Neural progenitor cell (in vitro differentiated cells): ENCODE data around the gene COLEC11. TPM values are rescaled to one million over a fixed set of nuclear protein-coding genes. Genes with fewer than 3 reads are reported as not detected.

Experiments used
- DNase-seq: peaks from one replicate; pipeline ENCODE4 v3.0.0-alpha.2; 2016; ENCODE audit warnings: low spot score
- H2AFZ ChIP-seq: fragments of 200-600 bp; sonication (generic); replicated peaks from 2 replicates; pipeline ENCODE4 v1.6.1; 2016; ENCODE audit warnings: antibody characterized with exemption
- H3F3A ChIP-seq: fragments of 200-600 bp; sonication (generic); 2 replicates; pipeline ENCODE4 v1.6.1; 2016; ENCODE audit warnings: antibody characterized with exemption, low read depth
- H3K27ac ChIP-seq: fragments of 200-600 bp; sonication (generic); 2 replicates; pipeline ENCODE4 v1.5.1; 2016; ENCODE audit warnings: mild to moderate bottlenecking
- H3K27me3 ChIP-seq: fragments of 200-600 bp; sonication (generic); 2 replicates; pipeline ENCODE4 v1.6.1; 2016; ENCODE audit warnings: mild to moderate bottlenecking, moderate library complexity
- H3K36me3 ChIP-seq: fragments of 200-600 bp; sonication (generic); 2 replicates; pipeline ENCODE4 v1.5.1; 2016
- H3K4me1 ChIP-seq: fragments of 200-600 bp; sonication (generic); 2 replicates; pipeline ENCODE4 v1.6.1; 2016; ENCODE audit warnings: mixed run types
- H3K4me2 ChIP-seq: fragments of 200-600 bp; sonication (generic); 2 replicates; pipeline ENCODE4 v1.6.1; 2016
- H3K4me3 ChIP-seq: fragments of 200-600 bp; sonication (generic); 2 replicates; pipeline ENCODE4 v1.5.1; 2016
- H3K79me2 ChIP-seq: fragments of 200-600 bp; sonication (generic); 2 replicates; pipeline ENCODE4 v1.6.1; 2016; ENCODE audit warnings: low read depth
- H3K9ac ChIP-seq: fragments of 200-600 bp; sonication (generic); 2 replicates; pipeline ENCODE4 v1.6.1; 2016
- H3K9me3 ChIP-seq: fragments of 200-600 bp; sonication (generic); 2 replicates; pipeline ENCODE4 v1.5.1; 2016; ENCODE audit warnings: low read depth
- H4K20me1 ChIP-seq: fragments of 200-600 bp; sonication (generic); 2 replicates; pipeline ENCODE4 v1.6.1; 2016; ENCODE audit warnings: low read depth
- H3K27ac Mint-ChIP-seq: 3 replicates; pipeline ENCODE4 v1.8.0; 2021; ENCODE audit warnings: mixed read lengths
- H3K27me3 Mint-ChIP-seq: 2 replicates; pipeline ENCODE4 v1.8.0; 2022; ENCODE audit warnings: low read depth, mild to moderate bottlenecking, inconsistent platforms, moderate library complexity, mixed read lengths; ENCODE audit not compliant: insufficient read depth
- H3K36me3 Mint-ChIP-seq: 3 replicates; pipeline ENCODE4 v1.8.0; 2021; ENCODE audit warnings: mixed read lengths
- H3K4me1 Mint-ChIP-seq: 3 replicates; pipeline ENCODE4 v1.8.0; 2021; ENCODE audit warnings: mixed read lengths
- H3K4me3 Mint-ChIP-seq: 3 replicates; pipeline ENCODE4 v1.8.0; 2021; ENCODE audit warnings: mild to moderate bottlenecking, moderate library complexity, mixed read lengths
- H3K9me3 Mint-ChIP-seq: 3 replicates; pipeline ENCODE4 v1.8.0; 2020; ENCODE audit warnings: mixed read lengths
- CTCF ChIP-seq: fragments of 200-600 bp; sonication (generic); IDR thresholded peaks from 2 replicates; pipeline ENCODE4 v1.5.1; 2017; ENCODE audit warnings: antibody characterized with exemption, mild to moderate bottlenecking
- EZH2 ChIP-seq: fragments of 200-600 bp; sonication (generic); IDR thresholded peaks from 2 replicates; pipeline ENCODE4 v1.6.1; 2017; ENCODE audit warnings: antibody characterized with exemption, mild to moderate bottlenecking, moderate library complexity
- EZH2phosphoT487 ChIP-seq: fragments of 200-600 bp; sonication (generic); IDR thresholded peaks from 2 replicates; pipeline ENCODE4 v1.6.1; 2017; ENCODE audit warnings: antibody characterized with exemption
- total RNA-seq: library from RNA; depleted of rRNA; stranded (reverse); fragments of >200 nt; gene quantifications from 2 replicates; pipeline ENCODE4 v1.2.3, GENCODE V29; 2015; ENCODE audit warnings: low replicate concordance

COLEC11 gene
- total RNA-seq, 1 donor from 2014 or later: not detected

DNA sequence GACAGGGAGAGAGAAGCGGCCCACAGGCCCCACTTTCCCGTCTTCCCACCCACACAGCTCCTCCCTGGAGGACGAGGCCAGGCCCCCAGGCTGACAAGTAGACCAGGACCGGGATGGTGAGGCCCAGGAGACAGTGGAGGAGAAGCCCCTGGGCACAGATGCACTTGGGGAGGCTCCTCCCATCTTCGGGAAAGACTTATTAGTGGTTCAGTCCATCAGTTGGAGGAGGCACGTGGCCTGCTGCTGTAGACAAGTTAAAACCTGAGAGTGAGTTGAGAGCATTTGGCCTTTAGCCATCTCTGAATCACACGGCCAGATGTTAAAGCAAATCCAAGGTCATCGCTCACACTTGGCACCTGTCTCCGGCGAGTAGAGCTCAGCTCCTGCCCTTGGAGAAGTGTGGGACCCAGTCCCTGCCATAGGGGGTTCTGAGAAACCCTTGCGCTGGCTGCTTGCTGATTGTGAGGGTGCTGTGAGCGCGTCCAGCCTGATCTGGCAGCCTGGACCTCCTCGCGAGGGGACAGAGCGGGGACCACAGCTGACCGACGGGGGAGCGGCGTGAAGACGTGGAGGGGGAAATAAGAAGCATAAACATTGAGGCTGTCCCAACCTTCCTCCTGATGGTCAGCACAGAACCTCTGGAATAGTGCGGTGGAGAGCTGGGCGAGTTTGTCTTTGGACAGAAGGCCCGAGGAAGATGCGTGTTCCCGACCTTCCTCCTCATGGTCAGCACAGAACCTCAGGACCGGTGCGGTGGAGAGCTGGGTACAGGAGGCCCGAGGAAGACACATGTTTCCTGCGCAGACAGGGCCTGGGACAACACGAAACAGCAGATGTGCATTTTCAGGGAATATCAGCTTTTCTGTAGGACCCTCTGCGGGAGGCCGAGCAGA, 38.4 kb downstream of the COLEC11 start:
- Mint-ChIP-seq H3K27me3 (peaks cover 13% of the 10 kb centered on the region), H3K4me1 (peaks cover 12% of the 10 kb centered on the region), H3K36me3 (no peaks in the 10 kb centered on the region), H3K27ac (no peak overlapping the region), H3K4me3 (peak overlapping the region; percentile 30), H3K9me3 (no peaks in the 10 kb centered on the region)
- no peaks in the 10 kb centered on the region for H3F3A ChIP-seq
- H3K36me3 ChIP-seq: no peaks in the 10 kb centered on the region
- no peaks in the 10 kb centered on the region for H4K20me1 ChIP-seq
- H3K9me3 ChIP-seq: no peaks in the 10 kb centered on the region
- no peak overlapping the region for H3K9ac ChIP-seq
- no peaks in the 10 kb centered on the region for H3K27me3 ChIP-seq
- H3K27ac ChIP-seq: no peak overlapping the region
- TF ChIP-seq EZH2phosphoT487: no peak
- TF ChIP-seq CTCF: no peak
- no peak for TF ChIP-seq EZH2
- no peaks in the 10 kb centered on the region for H3K4me1 ChIP-seq
- no peak overlapping the region for H3K4me3 ChIP-seq
- no peaks in the 10 kb centered on the region for H3K79me2 ChIP-seq
- no peak overlapping the region for H2AFZ ChIP-seq
- no peak overlapping the region for H3K4me2 ChIP-seq
- DNase-seq: no peak

DNA sequence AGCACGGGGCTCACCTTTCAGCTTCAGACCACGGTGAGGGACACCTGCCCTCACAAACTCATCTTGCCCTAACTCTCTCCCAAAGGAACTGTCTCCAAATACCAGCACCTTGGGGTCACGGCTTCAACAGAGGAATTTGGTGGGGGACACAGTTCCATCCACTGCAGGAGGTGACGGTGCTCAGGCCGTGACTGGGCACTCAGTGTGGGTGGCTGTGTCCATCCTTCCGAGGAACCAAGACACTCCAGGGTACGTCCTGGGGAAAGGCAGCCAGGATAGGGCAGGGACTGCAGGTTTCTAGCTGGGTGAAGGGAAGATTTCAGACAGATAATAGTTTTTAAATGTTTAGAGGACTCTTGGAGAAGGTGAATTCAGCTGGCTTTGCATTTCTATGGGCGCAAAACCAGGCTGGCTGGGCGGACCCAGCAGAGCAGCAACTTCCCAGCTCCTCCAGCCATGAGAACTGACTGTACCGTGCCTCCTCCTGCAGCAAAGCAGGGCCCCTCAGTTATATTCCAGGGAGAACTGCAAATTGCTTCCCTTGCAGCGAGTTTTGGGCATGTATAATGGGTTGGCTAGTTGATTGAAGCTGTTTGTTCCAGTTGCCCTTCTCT, 39.2 kb downstream of the COLEC11 start:
- peaks cover 15% of the 10 kb centered on the region for H3K27me3 Mint-ChIP-seq
- no peaks in the 10 kb centered on the region for H3K27me3 ChIP-seq
- no peaks in the 10 kb centered on the region for H4K20me1 ChIP-seq
- H3K36me3 Mint-ChIP-seq: no peaks in the 10 kb centered on the region
- no peak for DNase-seq
- H3K4me2 ChIP-seq: no peak overlapping the region
- H3K27ac Mint-ChIP-seq: no peak overlapping the region
- H3K4me3 ChIP-seq: no peak overlapping the region
- no peak overlapping the region for H3K9ac ChIP-seq
- no peak for TF ChIP-seq EZH2
- TF ChIP-seq CTCF: no peak
- TF ChIP-seq EZH2phosphoT487: no peak
- H3K4me1 Mint-ChIP-seq: peaks cover 7% of the 10 kb centered on the region
- no peak overlapping the region for H2AFZ ChIP-seq
- H3K4me3 Mint-ChIP-seq: no peak overlapping the region
- no peaks in the 10 kb centered on the region for H3K4me1 ChIP-seq
- no peaks in the 10 kb centered on the region for H3F3A ChIP-seq
- H3K9me3 ChIP-seq: no peaks in the 10 kb centered on the region
- H3K79me2 ChIP-seq: no peaks in the 10 kb centered on the region
- no peaks in the 10 kb centered on the region for H3K36me3 ChIP-seq
- no peak overlapping the region for H3K27ac ChIP-seq
- no peaks in the 10 kb centered on the region for H3K9me3 Mint-ChIP-seq

DNA sequence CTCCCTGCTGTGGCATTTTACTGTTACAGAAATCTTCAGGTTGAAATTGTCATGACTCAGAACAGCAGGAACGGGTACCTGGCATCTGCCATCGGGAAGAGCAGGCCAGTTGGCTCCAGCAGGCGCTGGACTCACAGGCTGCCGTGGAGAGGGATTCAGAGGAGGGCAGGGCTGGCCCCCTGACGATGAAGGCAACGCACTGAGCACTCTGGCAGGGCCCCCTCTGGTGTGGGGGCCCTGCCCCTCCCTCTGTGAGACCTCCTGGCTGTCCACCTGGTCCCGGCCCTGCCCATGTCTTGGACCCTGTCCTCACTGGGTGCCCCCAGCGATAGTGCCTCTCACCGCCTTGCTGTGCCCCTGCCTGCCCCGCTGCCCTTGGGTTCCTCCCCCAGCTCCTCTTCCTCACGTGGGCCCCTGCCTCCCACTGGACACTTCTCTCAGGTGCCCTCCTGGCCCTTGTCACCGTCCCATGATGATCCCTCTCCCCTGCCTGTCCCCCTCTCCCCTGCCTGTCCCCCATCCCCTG, 39.7 kb downstream of the COLEC11 start:
- no peak overlapping the region for H3K4me3 ChIP-seq
- no peaks in the 10 kb centered on the region for H3K36me3 Mint-ChIP-seq
- H3K4me1 Mint-ChIP-seq: peaks cover 7% of the 10 kb centered on the region
- DNase-seq: no peak
- no peaks in the 10 kb centered on the region for H3K27me3 ChIP-seq
- no peaks in the 10 kb centered on the region for H3K79me2 ChIP-seq
- no peaks in the 10 kb centered on the region for H4K20me1 ChIP-seq
- peaks cover 15% of the 10 kb centered on the region for H3K27me3 Mint-ChIP-seq
- no peak overlapping the region for H3K4me2 ChIP-seq
- H3K27ac ChIP-seq: no peak overlapping the region
- H3K36me3 ChIP-seq: no peaks in the 10 kb centered on the region
- H3K4me1 ChIP-seq: no peaks in the 10 kb centered on the region
- TF ChIP-seq EZH2phosphoT487: no peak
- TF ChIP-seq CTCF: no peak
- TF ChIP-seq EZH2: no peak
- no peak overlapping the region for H3K4me3 Mint-ChIP-seq
- H3K9me3 ChIP-seq: no peaks in the 10 kb centered on the region
- no peak overlapping the region for H2AFZ ChIP-seq
- H3K9ac ChIP-seq: no peak overlapping the region
- H3F3A ChIP-seq: no peaks in the 10 kb centered on the region
- H3K27ac Mint-ChIP-seq: no peak overlapping the region
- no peaks in the 10 kb centered on the region for H3K9me3 Mint-ChIP-seq
